ENCODE measurements around the gene CCDC142. TPM values are rescaled to one million over a fixed set of nuclear protein-coding genes. Genes with fewer than 3 reads are reported as not detected.
A peak's percentile ranks its signal among the peaks of the same experiment; 100 is the strongest.

The CCDC142 gene
- total and polyA plus RNA-seq, 9 of the 15 experiments (the other 6 are each of a cell fraction or from before 2014, with no cell fraction given), result 0.55 to 11.7 (median 7.2) TPM

- intact Hi-C loops (cut with micrococcal nuclease), result no loop called here
- H3K9ac ChIP-seq (ENCODE audit: insufficient read depth in 1 of 2, low read depth in 2 of 2, low read length in 2 of 2), result peak overlapping the region in 1 of 2 experiments; percentile 74; a peak in 2 of 4 replicates
- FAIRE-seq (no peak), DNase-seq (ENCODE audit: extremely low read depth in 1 of 4, low spot score in 3 of 4) (no peak), ATAC-seq (no peak)
- ChIA-PET POLR2A (interaction anchor here (1.1 to 2.5 kb wide), 4 partner anchors 10 to 136 kb away, joined by 3 to 12 read pairs (median 6); no protein-coding TSS in a partner anchor), CTCF (ENCODE audit: low intra/inter-chr PET ratio) (no interaction called here)
- peaks cover 10% of the 10 kb centered on the region; the same call in 1 of the 3 replicates for H3K79me2 ChIP-seq (ENCODE audit: control insufficient read depth, insufficient read depth, low read length)
- peak overlapping the region; percentile 53 for H3K4me3 ChIP-seq
- TF ChIP-seq MBD1 (CRISPR knock-in tag; IDR thresholded peaks at IDR 0.05) (0 out of 2 replicates have a peak, but pooled peaks have one; percentile 62), ZBTB7A (IDR thresholded peaks at IDR 0.05; ENCODE audit: borderline replicate concordance, control insufficient read depth, low read depth, low read length) (peak; percentile 41; the same call in 1 of the 2 replicates), SMARCA5 (IDR thresholded peaks at IDR 0.05) (no peak), FOS (IDR thresholded peaks at IDR 0.05; ENCODE audit: extremely low read depth, insufficient read length) (no peak), ZNF79 (CRISPR knock-in tag; IDR thresholded peaks at IDR 0.05; ENCODE audit: low read depth) (no peak), NONO (IDR thresholded peaks at IDR 0.05; ENCODE audit: low read depth in 2 of 2, low read length in 1 of 2) (0 out of 4 replicates have a peak, but pooled peaks of 1 of the 2 experiments have one; percentile 29)
- TF ChIP-seq, protein P1, sequence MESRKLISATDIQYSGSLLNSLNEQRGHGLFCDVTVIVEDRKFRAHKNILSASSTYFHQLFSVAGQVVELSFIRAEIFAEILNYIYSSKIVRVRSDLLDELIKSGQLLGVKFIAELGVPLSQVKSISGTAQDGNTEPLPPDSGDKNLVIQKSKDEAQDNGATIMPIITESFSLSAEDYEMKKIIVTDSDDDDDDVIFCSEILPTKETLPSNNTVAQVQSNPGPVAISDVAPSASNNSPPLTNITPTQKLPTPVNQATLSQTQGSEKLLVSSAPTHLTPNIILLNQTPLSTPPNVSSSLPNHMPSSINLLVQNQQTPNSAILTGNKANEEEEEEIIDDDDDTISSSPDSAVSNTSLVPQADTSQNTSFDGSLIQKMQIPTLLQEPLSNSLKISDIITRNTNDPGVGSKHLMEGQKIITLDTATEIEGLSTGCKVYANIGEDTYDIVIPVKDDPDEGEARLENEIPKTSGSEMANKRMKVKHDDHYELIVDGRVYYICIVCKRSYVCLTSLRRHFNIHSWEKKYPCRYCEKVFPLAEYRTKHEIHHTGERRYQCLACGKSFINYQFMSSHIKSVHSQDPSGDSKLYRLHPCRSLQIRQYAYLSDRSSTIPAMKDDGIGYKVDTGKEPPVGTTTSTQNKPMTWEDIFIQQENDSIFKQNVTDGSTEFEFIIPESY (CRISPR knock-in tag; IDR thresholded peaks at IDR 0.05), result peak; percentile 37; the same call in 1 of the 2 replicates
- TF ChIP-seq, protein P2, sequence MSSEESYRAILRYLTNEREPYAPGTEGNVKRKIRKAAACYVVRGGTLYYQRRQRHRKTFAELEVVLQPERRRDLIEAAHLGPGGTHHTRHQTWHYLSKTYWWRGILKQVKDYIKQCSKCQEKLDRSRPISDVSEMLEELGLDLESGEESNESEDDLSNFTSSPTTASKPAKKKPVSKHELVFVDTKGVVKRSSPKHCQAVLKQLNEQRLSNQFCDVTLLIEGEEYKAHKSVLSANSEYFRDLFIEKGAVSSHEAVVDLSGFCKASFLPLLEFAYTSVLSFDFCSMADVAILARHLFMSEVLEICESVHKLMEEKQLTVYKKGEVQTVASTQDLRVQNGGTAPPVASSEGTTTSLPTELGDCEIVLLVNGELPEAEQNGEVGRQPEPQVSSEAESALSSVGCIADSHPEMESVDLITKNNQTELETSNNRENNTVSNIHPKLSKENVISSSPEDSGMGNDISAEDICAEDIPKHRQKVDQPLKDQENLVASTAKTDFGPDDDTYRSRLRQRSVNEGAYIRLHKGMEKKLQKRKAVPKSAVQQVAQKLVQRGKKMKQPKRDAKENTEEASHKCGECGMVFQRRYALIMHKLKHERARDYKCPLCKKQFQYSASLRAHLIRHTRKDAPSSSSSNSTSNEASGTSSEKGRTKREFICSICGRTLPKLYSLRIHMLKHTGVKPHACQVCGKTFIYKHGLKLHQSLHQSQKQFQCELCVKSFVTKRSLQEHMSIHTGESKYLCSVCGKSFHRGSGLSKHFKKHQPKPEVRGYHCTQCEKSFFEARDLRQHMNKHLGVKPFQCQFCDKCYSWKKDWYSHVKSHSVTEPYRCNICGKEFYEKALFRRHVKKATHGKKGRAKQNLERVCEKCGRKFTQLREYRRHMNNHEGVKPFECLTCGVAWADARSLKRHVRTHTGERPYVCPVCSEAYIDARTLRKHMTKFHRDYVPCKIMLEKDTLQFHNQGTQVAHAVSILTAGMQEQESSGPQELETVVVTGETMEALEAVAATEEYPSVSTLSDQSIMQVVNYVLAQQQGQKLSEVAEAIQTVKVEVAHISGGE (CRISPR knock-in tag; IDR thresholded peaks at IDR 0.05), result peak in 1 of 3 experiments; percentile 24; a peak in 1 of 6 replicates
- peaks cover 27% of the 10 kb centered on the region for H3K36me3 ChIP-seq (ENCODE audit: control insufficient read depth, insufficient read depth, low read length)
- no TSS peak for BruUV-seq (replicated peaks)
- no peaks in the 10 kb centered on the region for H3K27me3 ChIP-seq (ENCODE audit: control insufficient read depth in 2 of 2, insufficient read depth in 2 of 2, low read length in 2 of 2)
- WGBS (ENCODE audit: insufficient coverage, low coverage, missing lambda C conversion rate), result 66% methylated on average over 25 of the region's 46 CpGs
- peak overlapping the region; percentile 31; the same call in 1 of the 3 replicates for H3K27ac ChIP-seq (ENCODE audit: extremely low read depth, low read depth, low read length)
- peaks cover 7 to 33% of the 10 kb centered on the region in 2 experiments for H3K4me1 ChIP-seq (replicated peaks in 1 of 2; ENCODE audit: control insufficient read depth in 2 of 2, insufficient read depth in 2 of 2, low read length in 2 of 2)
- no peaks in the 10 kb centered on the region for H3K9me3 ChIP-seq (replicated peaks; ENCODE audit: control insufficient read depth, insufficient read depth, low read depth, low read length)
- peak overlapping the region; percentile 6; the same call in 1 of the 2 replicates for H2AFZ ChIP-seq (ENCODE audit: low read depth, low read length)
- peak overlapping the region; percentile 61 for H3K4me2 ChIP-seq (ENCODE audit: insufficient read depth, low read length)
- H3K9me1 ChIP-seq (ENCODE audit: control insufficient read depth, insufficient read depth, low read length), result no peaks in the 10 kb centered on the region
- H4K20me1 ChIP-seq (replicated peaks; ENCODE audit: control insufficient read depth, insufficient read depth, low read length), result no peaks in the 10 kb centered on the region; the same call in 1 of the 2 replicates
- in situ Hi-C loops (cut with MboI), result no loop called here
These were observed 25.2 kb downstream of the CCDC142 start for GRCh38 chr2:74457549-74458131.

Measured in K562 (cell line).